GM06990 (cell line): ENCODE data around the gene RBKS.
"Not testable (repeated sequence)": the region's sequence is repeated elsewhere in the genome, so short reads cannot be mapped to it uniquely, and the experiment has no call there.

ENCODE experiments used
- DNase-seq: peaks from one replicate; pipeline ENCODE4 v3.0.0-alpha.2; 2011; ENCODE audit not compliant: insufficient read length; ENCODE audit errors: extremely low read depth
- H3K27me3 ChIP-seq: replicated peaks from 2 replicates; pipeline ENCODE4 v1.6.0; 2011; ENCODE audit warnings: low read length; ENCODE audit not compliant: control insufficient read depth, insufficient read depth
- H3K36me3 ChIP-seq: 2 replicates; pipeline ENCODE4 v1.5.1; 2011; ENCODE audit warnings: low read length; ENCODE audit not compliant: control insufficient read depth, insufficient read depth
- H3K4me3 ChIP-seq: replicated peaks from 2 replicates; pipeline ENCODE4 v1.5.1; 2011; ENCODE audit warnings: low read depth, mild to moderate bottlenecking, control low read depth, low read length
- CTCF ChIP-seq: IDR thresholded peaks from 2 replicates; pipeline ENCODE4 v1.5.1; 2011; ENCODE audit warnings: low read length, control low read depth, mild to moderate bottlenecking, inconsistent platforms; ENCODE audit not compliant: insufficient read depth, poor library complexity, severe bottlenecking

The RBKS gene

GRCh38 chr2:27886322-27886721 is 3.9 kb downstream of the RBKS start:
- no peak for TF ChIP-seq CTCF
- no peak for DNase-seq
- no peaks in the 10 kb centered on the region for H3K36me3 ChIP-seq

GRCh38 chr2:27885661-27886060 is 4.5 kb downstream of the RBKS start:
- Histone ChIP-seq H3K36me3 (no peaks in the 10 kb centered on the region), H3K4me3 (no peak overlapping the region), H3K27me3 (no peaks in the 10 kb centered on the region)
- no peak for DNase-seq
- no peak for TF ChIP-seq CTCF

More at GRCh38 chr2:27886322-27886721, 3.9 kb downstream of the RBKS start:
- Histone ChIP-seq H3K27me3 (no peaks in the 10 kb centered on the region), H3K4me3 (no peak overlapping the region)

- Histone ChIP-seq H3K27me3 (no peaks in the 10 kb centered on the region), H3K4me3 (no peak overlapping the region), H3K36me3 (no peaks in the 10 kb centered on the region)
- no peak for TF ChIP-seq CTCF
- no peak for DNase-seq
These were observed 5.0 kb downstream of the RBKS start for GRCh38 chr2:27885234-27885633.

DNA sequence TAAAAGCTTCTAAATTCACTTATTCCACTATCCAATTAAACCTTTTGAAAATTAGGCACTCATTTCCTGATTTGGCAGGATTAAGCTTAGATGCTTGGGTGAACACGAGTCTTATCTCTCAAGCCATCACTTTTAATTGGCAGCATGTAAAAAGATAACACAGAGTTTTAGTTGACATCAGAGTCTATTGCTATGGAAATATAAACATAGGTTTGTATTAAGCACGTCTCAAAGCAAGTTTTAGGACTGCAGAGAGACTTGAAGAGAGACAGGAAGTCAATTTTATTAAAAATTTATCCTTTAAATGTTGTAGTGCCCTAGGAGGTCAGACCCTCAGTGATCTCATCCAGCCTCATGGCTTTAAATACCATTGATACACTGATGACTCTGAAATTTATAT is 5.6 kb downstream of the RBKS start:
- H3K27me3 ChIP-seq = no peaks in the 10 kb centered on the region
- TF ChIP-seq CTCF = no peak
- H3K4me3 ChIP-seq = no peak overlapping the region
- no peaks in the 10 kb centered on the region for H3K36me3 ChIP-seq
- DNase-seq = no peak

DNA sequence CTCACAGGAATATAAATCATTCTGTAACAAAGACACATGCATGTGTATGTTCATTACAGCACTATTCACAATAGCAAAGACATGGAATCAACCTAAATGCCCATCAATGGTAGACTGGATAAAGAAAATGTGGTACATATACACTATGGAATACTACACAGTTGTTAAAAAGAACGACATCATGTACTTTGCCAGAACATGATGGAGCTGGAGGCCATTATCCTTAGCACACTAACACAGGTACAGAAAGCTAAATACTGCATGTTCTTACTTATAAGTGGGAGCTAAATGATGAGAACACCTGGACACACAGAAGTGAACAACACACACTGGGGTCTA is 7.6 kb downstream of the RBKS start:
- H3K36me3 ChIP-seq, H3K27me3 ChIP-seq, H3K4me3 ChIP-seq, DNase-seq: not testable (repeated sequence)

- H3K36me3 ChIP-seq, H3K27me3 ChIP-seq, H3K4me3 ChIP-seq, DNase-seq: not testable (repeated sequence)
These were observed 8.2 kb downstream of the RBKS start for GRCh38 chr2:27881815-27882583.

DNA sequence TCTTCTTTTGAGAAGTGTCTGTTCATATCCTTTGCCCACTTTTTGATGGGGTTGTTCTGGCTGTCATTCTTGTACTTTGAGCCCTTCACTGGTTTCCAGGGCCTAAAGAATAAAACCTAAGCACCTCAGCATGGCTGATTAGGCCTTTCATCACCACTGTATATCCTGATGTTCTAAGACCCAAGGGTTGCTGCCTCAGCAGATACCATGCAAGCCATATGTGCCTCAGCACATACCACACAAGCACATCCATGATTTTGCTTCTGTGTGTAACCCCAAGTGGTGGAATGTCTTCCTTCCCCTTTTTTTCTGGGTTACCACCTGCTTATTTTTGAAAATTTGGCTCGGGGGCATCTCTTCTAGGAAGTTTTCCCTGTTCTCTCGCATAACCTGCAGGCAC is 11.4 kb downstream of the RBKS start:
- H3K27me3 ChIP-seq = no peaks in the 10 kb centered on the region
- TF ChIP-seq CTCF = no peak
- DNase-seq = no peak
- H3K36me3 ChIP-seq = no peaks in the 10 kb centered on the region
- no peak overlapping the region for H3K4me3 ChIP-seq
